Stimulated activated CD4-positive, alpha-beta T cell treated with anti-CD3 and anti-CD28 coated beads, Interleukin-12 subunit alpha, Interleukin-12 subunit beta, amount 100 ng/mL, for 24 hours (primary cell): ENCODE measurements around the gene CTTNBP2NL.
"Not testable (repeated sequence)": the region's sequence is repeated elsewhere in the genome, so short reads cannot be mapped to it uniquely, and the experiment has no call there.

Source experiments
- DNase-seq, 2 experiments: peaks; one replicate each; pipeline ENCODE4 v3.0.0-alpha.2; 2020; ENCODE audit warnings: low read depth in 2 of 2

Gene CTTNBP2NL

DNA sequence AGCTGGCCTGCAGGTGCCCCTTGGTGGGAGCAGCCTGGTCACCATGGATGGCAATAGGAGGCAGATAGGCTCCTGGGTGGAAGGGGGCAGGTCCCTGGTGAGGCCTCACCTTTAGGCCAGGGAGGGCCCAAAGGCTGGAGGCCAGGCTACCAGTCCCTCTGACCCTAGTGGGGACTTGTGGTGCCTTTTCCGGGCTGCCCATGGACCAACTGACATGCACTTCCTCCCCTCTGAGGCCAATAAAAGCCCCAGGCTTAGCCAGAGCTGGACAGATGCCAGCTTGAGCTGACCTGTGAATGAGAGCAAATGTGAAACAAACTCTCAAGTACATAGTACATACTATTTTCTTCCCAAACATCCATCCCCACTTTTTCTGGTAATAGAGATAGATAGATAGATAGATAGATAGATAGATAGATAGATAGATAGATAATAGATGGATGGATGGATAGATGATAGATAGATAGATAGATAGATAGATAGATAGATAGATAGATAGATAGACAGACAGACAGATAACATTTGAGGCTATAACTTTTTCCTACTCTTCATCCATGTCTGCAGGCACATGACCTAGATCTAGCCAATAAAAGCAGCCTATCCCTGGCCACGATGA, 9.2 kb upstream of the CTTNBP2NL start:
- no peak for DNase-seq

DNA sequence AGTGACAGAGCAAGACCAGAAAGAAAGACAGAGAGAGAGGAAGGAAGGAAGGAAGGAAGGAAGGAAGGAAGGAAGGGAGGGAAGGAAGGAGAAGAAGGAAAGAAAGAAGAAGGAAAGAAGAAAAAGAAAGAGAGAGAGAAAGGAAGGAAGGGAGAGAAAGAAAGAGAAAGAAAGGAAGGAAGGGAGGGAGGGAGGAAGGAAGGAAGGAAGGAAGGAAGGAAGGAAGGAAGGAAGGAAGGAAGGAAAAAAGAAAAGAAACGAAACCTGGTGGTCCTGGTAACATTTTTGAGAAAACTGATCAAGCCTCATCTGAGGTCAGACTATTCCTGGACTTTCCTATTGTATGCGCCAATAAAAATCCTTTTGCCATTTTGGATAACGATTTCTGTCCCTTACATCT, 8.2 kb upstream of the CTTNBP2NL start:
- DNase-seq, result no peak

- no peak for DNase-seq
Measured at GRCh38 chr1:112388436-112388835, 7.6 kb upstream of the CTTNBP2NL start.

DNA sequence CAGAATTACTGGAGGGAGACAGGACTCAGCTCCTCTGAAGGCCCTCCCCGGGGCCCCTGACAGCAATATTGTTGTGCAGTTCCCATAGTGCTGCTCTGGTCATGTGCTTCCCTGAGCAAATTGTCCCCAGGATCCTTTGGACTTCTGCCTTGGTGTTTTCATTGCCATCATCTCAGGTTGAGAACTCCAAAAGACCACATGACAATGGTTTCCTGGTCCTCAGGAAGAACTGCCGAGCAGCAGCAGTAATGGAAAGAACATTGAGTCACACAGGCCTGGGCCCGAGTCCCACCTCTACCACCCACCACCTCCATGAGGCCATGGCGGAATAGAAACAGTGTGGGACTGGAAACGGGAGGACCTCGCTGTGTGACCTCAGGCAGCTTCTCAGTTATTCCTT, 6.3 kb upstream of the CTTNBP2NL start:
- DNase-seq, result no peak

DNA sequence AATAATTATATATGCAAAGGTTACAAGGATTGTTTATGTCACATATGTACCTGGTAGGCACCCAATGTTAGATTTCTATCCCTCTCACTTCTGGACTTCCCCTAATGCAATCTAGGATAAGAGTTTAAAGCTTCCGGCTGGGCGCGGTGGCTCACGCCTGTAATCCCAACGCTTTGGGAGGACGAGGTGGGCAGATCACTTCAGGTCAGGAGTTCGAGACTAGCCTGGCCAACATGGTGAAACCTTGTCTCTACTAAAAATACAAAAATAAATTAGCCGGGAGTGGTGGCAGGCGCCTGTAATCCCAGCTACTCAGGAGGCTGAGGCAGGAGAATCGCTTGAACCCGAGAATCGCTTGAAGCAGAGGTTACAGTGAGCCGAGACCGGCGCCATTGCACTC, 5.7 kb upstream of the CTTNBP2NL start:
- DNase-seq, result not testable (repeated sequence)

DNA sequence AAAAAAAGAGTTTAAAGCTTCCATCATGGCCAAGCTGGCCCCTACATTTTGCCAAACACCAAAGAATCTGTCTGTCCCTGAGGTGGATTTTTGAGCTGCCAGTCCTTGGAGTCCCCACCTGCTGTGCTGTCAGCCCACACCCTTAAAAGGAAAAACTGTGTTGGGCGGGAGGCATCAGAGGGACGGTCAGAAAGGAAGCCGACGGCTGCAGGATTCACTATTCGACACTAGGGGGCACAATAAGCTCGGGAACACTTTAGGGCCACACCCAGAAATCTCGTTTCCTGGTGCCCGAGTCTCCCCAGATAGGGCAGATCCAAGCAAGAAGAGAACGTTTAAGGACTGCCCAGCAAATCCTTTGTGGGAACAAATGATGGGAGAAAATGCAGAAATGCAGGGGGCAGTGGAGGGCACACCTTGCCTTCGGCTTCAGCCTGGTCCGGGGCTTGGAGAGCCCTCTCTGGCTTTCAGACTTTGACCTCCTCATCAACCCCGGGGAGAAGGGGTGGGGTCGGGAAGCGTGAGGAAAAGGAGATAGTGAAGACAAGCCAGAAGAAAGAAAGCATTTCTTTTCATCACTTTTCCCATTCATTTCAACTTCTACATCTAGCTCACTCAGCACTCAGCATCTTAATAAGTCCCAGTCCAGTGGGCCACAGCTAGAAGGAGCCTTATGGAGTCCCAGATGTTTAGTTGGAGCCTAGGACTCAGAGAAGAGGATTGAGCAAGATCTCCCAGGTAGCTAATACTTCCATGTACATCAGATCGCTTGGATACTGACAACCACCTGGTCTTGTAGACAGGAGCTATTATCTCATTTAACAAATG, 5.0 kb upstream of the CTTNBP2NL start:
- peak; percentile 57 to 78 for DNase-seq

GRCh38 chr1:112391603-112391940, 4.4 kb upstream of the CTTNBP2NL start:
- no peak for DNase-seq

GRCh38 chr1:112393631-112393974, 2.4 kb upstream of the CTTNBP2NL start:
- DNase-seq, result no peak

- no peak for DNase-seq
Measured at GRCh38 chr1:112394743-112395062, 1.3 kb upstream of the CTTNBP2NL start.

DNA sequence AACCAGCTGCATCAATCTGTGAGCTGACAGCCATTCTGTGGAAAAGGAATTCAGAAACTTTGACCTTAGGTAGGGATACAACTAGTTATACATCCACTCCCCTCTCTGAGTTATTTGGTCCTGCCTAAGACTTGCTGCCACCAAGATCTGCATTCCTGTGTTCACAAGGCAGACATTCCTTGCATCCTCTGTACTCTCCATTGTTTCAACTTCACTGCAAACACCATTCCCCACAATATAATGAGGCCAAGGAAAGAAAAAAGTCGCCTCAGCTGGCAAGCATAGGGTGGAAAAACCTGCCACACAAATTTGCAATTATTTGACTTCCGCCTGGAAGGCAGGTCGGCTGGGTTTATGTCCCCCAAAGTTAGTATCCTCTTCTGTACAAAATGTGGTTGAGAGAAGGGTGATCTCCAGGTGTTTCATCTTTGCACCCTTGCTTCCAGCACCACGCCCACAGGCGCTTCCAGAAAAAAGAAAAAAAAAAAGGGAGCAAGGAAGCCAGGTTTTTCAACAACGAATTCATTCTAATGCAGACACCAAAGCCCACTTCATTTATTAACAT, 676 bp upstream of the CTTNBP2NL start:
- no peak for DNase-seq

GRCh38 chr1:112396653-112397471, 848 bp downstream of the CTTNBP2NL start:
- no peak for DNase-seq

GRCh38 chr1:112397841-112398240, 1.8 kb downstream of the CTTNBP2NL start:
- no peak for DNase-seq

DNA sequence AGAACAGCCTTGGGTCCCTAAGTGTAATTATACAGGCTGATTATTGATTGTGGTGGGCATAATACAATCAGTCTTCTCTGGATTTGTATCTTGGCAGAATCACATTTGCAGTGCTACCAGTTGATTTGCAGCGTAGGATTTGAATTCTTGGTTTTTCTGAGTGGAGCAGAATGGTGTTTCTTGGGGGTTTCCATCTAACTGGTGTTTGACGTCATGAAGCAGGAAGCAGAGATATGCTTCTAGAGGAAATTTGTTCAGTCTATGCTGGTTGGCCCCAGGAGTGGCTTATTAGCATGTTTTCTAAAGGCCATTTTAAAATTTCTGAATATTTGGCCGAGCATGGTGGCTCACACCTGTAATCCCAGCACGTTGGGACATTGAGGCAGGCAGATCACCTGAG, 3.4 kb downstream of the CTTNBP2NL start:
- no peak for DNase-seq

GRCh38 chr1:112400706-112401105, 4.7 kb downstream of the CTTNBP2NL start:
- not testable (repeated sequence) for DNase-seq

DNA sequence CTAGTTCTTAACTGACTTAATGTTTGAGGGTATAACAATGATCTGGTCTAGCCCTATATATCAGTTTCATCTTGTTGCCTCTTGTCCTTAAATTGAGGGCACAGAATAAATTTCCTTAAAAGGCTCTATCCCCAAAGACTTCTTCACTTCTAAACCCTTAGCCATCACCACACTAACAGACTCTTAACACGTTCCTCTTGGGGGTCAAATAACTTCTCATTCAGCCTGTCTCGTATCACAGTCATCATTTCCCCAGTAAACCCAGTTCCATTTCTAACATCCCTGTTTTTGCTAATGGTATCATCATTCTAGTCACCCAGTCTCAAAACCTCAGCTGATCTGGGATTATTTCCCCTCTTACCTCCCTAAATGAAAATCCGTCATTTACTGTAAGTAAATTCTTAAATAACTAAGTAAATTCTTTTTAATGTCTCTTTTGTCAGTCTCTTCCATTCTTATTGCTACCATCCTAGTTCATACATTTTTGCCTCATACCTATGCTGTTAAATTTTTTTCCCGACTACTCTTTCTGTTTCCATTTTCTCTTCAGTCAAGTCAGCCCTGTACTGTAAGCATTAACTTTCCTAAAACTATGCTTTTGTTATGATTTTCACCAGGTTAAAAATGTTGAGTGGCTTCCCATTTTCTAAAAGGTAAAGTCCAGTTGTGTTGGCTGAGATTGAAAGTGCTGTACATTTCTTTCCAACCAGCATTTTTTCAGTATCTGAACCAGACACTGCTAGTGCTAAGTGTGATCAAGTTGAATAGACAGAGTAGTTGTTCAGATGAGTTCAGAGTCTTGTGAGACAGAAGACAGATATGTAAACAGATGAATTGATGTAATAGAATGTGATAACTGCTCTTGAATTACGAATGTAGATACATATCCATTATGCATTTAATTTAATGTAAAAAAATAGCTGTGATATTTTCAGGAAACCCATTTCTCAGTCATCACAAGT, 6.9 kb downstream of the CTTNBP2NL start:
- no peak for DNase-seq

DNA sequence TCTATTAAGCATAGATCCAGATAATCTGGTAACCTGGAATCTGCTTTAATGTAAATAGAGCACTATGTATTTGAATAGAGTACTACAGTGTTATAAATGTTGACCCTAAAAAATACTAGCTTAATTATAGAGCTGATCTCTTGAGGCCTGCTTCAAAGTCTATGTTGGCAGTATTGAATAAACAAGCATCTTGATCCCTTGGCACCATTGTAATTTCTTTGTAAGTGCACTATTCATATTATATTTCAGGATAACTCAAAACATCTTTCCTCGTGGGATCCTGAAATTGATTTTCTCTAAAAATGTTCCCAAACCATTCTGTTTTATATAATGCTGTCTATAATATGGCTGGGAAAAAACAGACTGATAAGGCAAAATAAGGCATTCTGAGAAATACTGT, 10.8 kb downstream of the CTTNBP2NL start:
- no peak for DNase-seq

DNA sequence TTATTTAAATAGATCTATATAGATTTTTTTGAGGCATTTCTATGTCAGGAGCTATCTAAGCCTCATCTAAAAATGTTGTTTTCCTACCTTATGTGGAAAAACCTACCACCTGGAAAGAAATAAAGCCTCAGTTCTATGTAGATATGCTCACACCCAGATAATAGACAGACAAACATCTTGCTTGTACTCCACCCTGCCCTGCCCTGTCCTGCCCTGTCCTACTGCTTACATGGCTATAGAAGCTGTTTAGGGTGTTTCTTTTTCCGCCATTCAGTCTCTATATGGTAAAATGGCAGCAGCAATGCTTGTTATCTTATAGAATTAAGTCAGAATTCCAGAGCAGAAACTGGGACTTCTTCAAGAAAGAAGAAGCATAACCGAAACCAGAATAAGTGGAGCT, 13.4 kb downstream of the CTTNBP2NL start:
- no peak for DNase-seq

GRCh38 chr1:112410673-112411072, 14.7 kb downstream of the CTTNBP2NL start:
- DNase-seq, result no peak

DNA sequence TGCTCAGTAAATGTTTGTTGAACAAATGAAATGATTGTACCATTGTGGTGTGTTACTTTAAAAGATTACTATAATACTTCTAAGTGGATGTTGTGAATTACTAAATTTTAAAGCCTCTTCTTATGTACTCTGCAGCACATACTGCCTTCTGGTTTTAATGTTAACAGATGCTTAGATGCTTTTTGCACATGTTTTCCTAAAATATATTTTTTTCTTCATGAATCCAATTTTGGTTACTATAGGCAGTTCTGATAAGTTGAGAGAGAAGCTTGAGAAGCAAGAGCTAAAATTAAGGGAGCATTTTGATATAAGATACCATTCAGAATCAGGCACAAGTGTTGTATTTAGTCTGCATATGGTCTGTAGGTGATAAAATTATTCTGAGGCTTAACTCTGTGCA, 21.3 kb downstream of the CTTNBP2NL start:
- DNase-seq, result no peak

- DNase-seq, result no peak
Measured at GRCh38 chr1:112418099-112418892, 22.3 kb downstream of the CTTNBP2NL start.

- no peak for DNase-seq
Measured at GRCh38 chr1:112423207-112423606, 27.2 kb downstream of the CTTNBP2NL start.
